BJ (cell line): ENCODE results near the gene SPAG8. TPM values are rescaled to one million over a fixed set of nuclear protein-coding genes. Genes with fewer than 3 reads are reported as not detected.

Source experiments
- CTCF ChIA-PET: fragments of 350-600 bp; formaldehyde crosslinking; extraction: SDS; loops from one replicate; lab custom pipeline; 2021; ENCODE audit warnings: antibody characterized with exemption, inconsistent platforms; lab: Yijun Ruan, JAX
- POLR2A ChIA-PET: fragments of 300-600 bp; sonication (Branson Sonifier 250); formaldehyde crosslinking; extraction: SDS; loops from one replicate; lab custom pipeline; 2021; ENCODE audit warnings: antibody characterized with exemption; lab: Charles Lee
- DNase-seq: peaks from one replicate; pipeline ENCODE4 v3.0.0-alpha.2; 2011; ENCODE audit warnings: low read depth
- H3K27me3 ChIP-seq: 2 replicates; pipeline ENCODE4 v1.6.0; 2011; ENCODE audit warnings: low read length; ENCODE audit not compliant: control insufficient read depth, insufficient read depth
- H3K36me3 ChIP-seq: 2 replicates; pipeline ENCODE4 v1.5.1; 2011; ENCODE audit warnings: low read length; ENCODE audit not compliant: control insufficient read depth, insufficient read depth
- H3K4me3 ChIP-seq: 2 replicates; pipeline ENCODE4 v1.5.1; 2011; ENCODE audit warnings: low read depth, mild to moderate bottlenecking, control low read depth, low read length
- CTCF ChIP-seq: IDR thresholded peaks from 2 replicates; pipeline ENCODE4 v1.5.1; 2011; ENCODE audit warnings: low read depth, mild to moderate bottlenecking, control low read depth, inconsistent platforms, low read length, moderate library complexity; ENCODE audit not compliant: insufficient read depth
- polyA plus RNA-seq: library from polyadenylated mRNA; depleted of rRNA; stranded (reverse); fragments of >200 nt; gene quantifications from 2 replicates; pipeline ENCODE4 v1.2.3, GENCODE V29; 2011; rRNA removed
- small RNA-seq: library from RNA; depleted of rRNA; stranded (forward); fragments of <200 nt; gene quantifications from one replicate; pipeline ENCODE3, GENCODE V24; 2012; ENCODE audit warnings: low replicate concordance, low read depth; ENCODE audit not compliant: insufficient read length

Gene SPAG8
- polyA plus RNA-seq, 1 experiment: 0.85 TPM

GRCh38 chr9:35760651-35761050 lies 51.4 kb downstream of the SPAG8 start:
- CTCF ChIA-PET: interaction anchor here (1.2 to 2.2 kb wide), 4 partner anchors 10 to 113 kb away, joined by 3 to 6 read pairs (median 4); no protein-coding TSS in a partner anchor
- no peak for DNase-seq

GRCh38 chr9:35759795-35760194 lies 52.3 kb downstream of the SPAG8 start:
- H3K4me3 ChIP-seq: no peak overlapping the region
- ChIA-PET POLR2A (no interaction called here), CTCF (interaction anchor here (1.6 kb wide), 1 partner anchor 11 kb away, joined by 5 read pairs; no protein-coding TSS in a partner anchor)
- no peak for DNase-seq
- TF ChIP-seq CTCF: no peak
- no peaks in the 10 kb centered on the region for H3K36me3 ChIP-seq
- H3K27me3 ChIP-seq: no peaks in the 10 kb centered on the region

More at GRCh38 chr9:35760651-35761050, 51.4 kb downstream of the SPAG8 start:
- no peaks in the 10 kb centered on the region for H3K36me3 ChIP-seq
- TF ChIP-seq CTCF: no peak
- POLR2A ChIA-PET: no interaction called here
- H3K4me3 ChIP-seq: no peak overlapping the region
- H3K27me3 ChIP-seq: no peaks in the 10 kb centered on the region

Small RNA genes within 50 kb of the gene (small RNA-seq; reads per million reads assigned to genes)
- not detected for gene HINT2

Other genes starting within 250 kb of the SPAG8 start
- 23.2 and 32.6 TPM in 2 replicates for gene TESK1, start 207.0 kb downstream of the SPAG8 start, polyA plus RNA-seq
- gene CD72, start 193.8 kb downstream of the SPAG8 start, polyA plus RNA-seq: 1.1 and 1.7 TPM in 2 replicates
- not detected in 2 replicates for gene SIT1, start 161.3 kb downstream of the SPAG8 start, polyA plus RNA-seq
- 235 and 1,738 TPM in 2 replicates for gene RMRP, start 154.2 kb downstream of the SPAG8 start, polyA plus RNA-seq
- gene CCDC107, start 154.0 kb downstream of the SPAG8 start, polyA plus RNA-seq: 22.0 and 27.9 TPM in 2 replicates
- gene ARHGEF39, start 147.1 kb downstream of the SPAG8 start, polyA plus RNA-seq: 2.7 and 4.1 TPM in 2 replicates
- gene CA9, start 138.3 kb downstream of the SPAG8 start, polyA plus RNA-seq: 0.13 and 0.32 TPM in 2 replicates
- 1,727 and 2,061 TPM in 2 replicates for gene TPM2, start 122.3 kb downstream of the SPAG8 start, polyA plus RNA-seq
- gene TLN1, start 80.1 kb downstream of the SPAG8 start, polyA plus RNA-seq: 215 and 399 TPM in 2 replicates
- gene CREB3, start 79.6 kb downstream of the SPAG8 start, polyA plus RNA-seq: 67.9 and 75.8 TPM in 2 replicates
- gene GBA2, start 63.0 kb downstream of the SPAG8 start, polyA plus RNA-seq: 30.3 and 44.1 TPM in 2 replicates
- gene RGP1, start 63.0 kb downstream of the SPAG8 start, polyA plus RNA-seq: 17.4 and 19.7 TPM in 2 replicates
- gene MSMP, start 58.0 kb downstream of the SPAG8 start, polyA plus RNA-seq: not detected in 2 replicates
- gene NPR2, start 20.7 kb downstream of the SPAG8 start, polyA plus RNA-seq: 30.1 and 33.4 TPM in 2 replicates
- gene HINT2, start 2.8 kb upstream of the SPAG8 start, polyA plus RNA-seq: 20.9 and 30.0 TPM in 2 replicates
- gene FAM221B, start 16.5 kb upstream of the SPAG8 start, polyA plus RNA-seq: not detected in 2 replicates
- gene TMEM8B, start 17.0 kb upstream of the SPAG8 start, polyA plus RNA-seq: 3.4 and 5.6 TPM in 2 replicates
- gene OR13J1, start 58.1 kb upstream of the SPAG8 start, polyA plus RNA-seq: not detected in 2 replicates
- 0.47 and 0.93 TPM in 2 replicates for gene HRCT1, start 93.9 kb upstream of the SPAG8 start, polyA plus RNA-seq
- 0.23 and 0.32 TPM in 2 replicates for gene SPAAR, start 97.2 kb upstream of the SPAG8 start, polyA plus RNA-seq
- 0.33 and 0.53 TPM in 2 replicates for gene OR2S2, start 145.9 kb upstream of the SPAG8 start, polyA plus RNA-seq
- 59.8 and 72.8 TPM in 2 replicates for gene RECK, start 224.7 kb upstream of the SPAG8 start, polyA plus RNA-seq